Neuron (in vitro differentiated cells): Measurements from ENCODE around the gene CPEB1.
A peak's percentile ranks its signal among the peaks of the same experiment; 100 is the strongest.

Source experiments
- H2AFZ ChIP-seq: one replicate; pipeline ENCODE4 v1.6.1; 2013; ENCODE audit warnings: low read depth, mild to moderate bottlenecking, inconsistent platforms, low read length, moderate library complexity
- H3K27me3 ChIP-seq: one replicate; pipeline ENCODE4 v1.6.1; 2013; ENCODE audit warnings: low read length; ENCODE audit not compliant: insufficient read depth
- H3K36me3 ChIP-seq: one replicate; pipeline ENCODE4 v1.6.1; 2013; ENCODE audit warnings: low read length; ENCODE audit not compliant: insufficient read depth
- H3K4me1 ChIP-seq: one replicate; pipeline ENCODE4 v1.6.1; 2013; ENCODE audit warnings: low read length; ENCODE audit not compliant: insufficient read depth
- H3K4me3 ChIP-seq: 2 replicates; pipeline ENCODE4 v1.5.1; 2013; ENCODE audit warnings: mild to moderate bottlenecking, low read length, moderate library complexity
- H3K9me3 ChIP-seq: one replicate; pipeline ENCODE4 v1.6.1; 2013; ENCODE audit warnings: low read length

Gene CPEB1

GRCh38 chr15:82602195-82602594, 45.0 kb downstream of the CPEB1 start:
- H3K4me3 ChIP-seq = no peak overlapping the region
- H3K9me3 ChIP-seq = no peaks in the 10 kb centered on the region
- no peaks in the 10 kb centered on the region for H3K36me3 ChIP-seq
- H2AFZ ChIP-seq = no peak overlapping the region
- H3K27me3 ChIP-seq = peaks cover 2% of the 10 kb centered on the region
- no peaks in the 10 kb centered on the region for H3K4me1 ChIP-seq

- no peaks in the 10 kb centered on the region for H3K36me3 ChIP-seq
- no peaks in the 10 kb centered on the region for H3K9me3 ChIP-seq
- no peaks in the 10 kb centered on the region for H3K4me1 ChIP-seq
- H3K27me3 ChIP-seq = peaks cover 7% of the 10 kb centered on the region
- no peak overlapping the region for H3K4me3 ChIP-seq
- H2AFZ ChIP-seq = no peak overlapping the region
Measured at GRCh38 chr15:82599862-82600261, 47.3 kb downstream of the CPEB1 start.

- Histone ChIP-seq H2AFZ (no peak overlapping the region), H3K27me3 (peaks cover 9% of the 10 kb centered on the region), H3K9me3 (peaks cover 2% of the 10 kb centered on the region), H3K4me1 (no peaks in the 10 kb centered on the region), H3K36me3 (no peaks in the 10 kb centered on the region), H3K4me3 (no peak overlapping the region)
Measured at GRCh38 chr15:82597815-82598214, 49.3 kb downstream of the CPEB1 start.

GRCh38 chr15:82595766-82596165, 51.4 kb downstream of the CPEB1 start:
- H3K4me1 ChIP-seq = no peaks in the 10 kb centered on the region
- H3K36me3 ChIP-seq = no peaks in the 10 kb centered on the region
- no peak overlapping the region for H3K4me3 ChIP-seq
- peaks cover 2% of the 10 kb centered on the region for H3K9me3 ChIP-seq
- H3K27me3 ChIP-seq = peaks cover 10% of the 10 kb centered on the region
- no peak overlapping the region for H2AFZ ChIP-seq

GRCh38 chr15:82595203-82595602, 52.0 kb downstream of the CPEB1 start:
- H2AFZ ChIP-seq = no peak overlapping the region
- peaks cover 2% of the 10 kb centered on the region for H3K9me3 ChIP-seq
- H3K36me3 ChIP-seq = no peaks in the 10 kb centered on the region
- peaks cover 14% of the 10 kb centered on the region for H3K27me3 ChIP-seq
- no peaks in the 10 kb centered on the region for H3K4me1 ChIP-seq
- no peak overlapping the region for H3K4me3 ChIP-seq

GRCh38 chr15:82587805-82588204, 59.4 kb downstream of the CPEB1 start:
- peaks cover 8% of the 10 kb centered on the region for H3K27me3 ChIP-seq
- no peak overlapping the region for H3K4me3 ChIP-seq
- H3K4me1 ChIP-seq = no peaks in the 10 kb centered on the region
- no peaks in the 10 kb centered on the region for H3K36me3 ChIP-seq
- H3K9me3 ChIP-seq = no peaks in the 10 kb centered on the region
- H2AFZ ChIP-seq = no peak overlapping the region

- H3K9me3 ChIP-seq = no peaks in the 10 kb centered on the region
- H2AFZ ChIP-seq = no peak overlapping the region
- H3K4me3 ChIP-seq = no peak overlapping the region
- H3K4me1 ChIP-seq = no peaks in the 10 kb centered on the region
- H3K36me3 ChIP-seq = no peaks in the 10 kb centered on the region
- peaks cover 9% of the 10 kb centered on the region for H3K27me3 ChIP-seq
Measured at GRCh38 chr15:82585072-82585471, 62.1 kb downstream of the CPEB1 start.

GRCh38 chr15:82580713-82581112, 66.5 kb downstream of the CPEB1 start:
- Histone ChIP-seq H3K27me3 (peaks cover 9% of the 10 kb centered on the region), H3K4me1 (no peaks in the 10 kb centered on the region), H3K36me3 (no peaks in the 10 kb centered on the region), H3K9me3 (no peaks in the 10 kb centered on the region), H2AFZ (no peak overlapping the region), H3K4me3 (no peak overlapping the region)

- Histone ChIP-seq H3K27me3 (peaks cover 10% of the 10 kb centered on the region), H3K4me3 (no peak overlapping the region), H3K9me3 (no peaks in the 10 kb centered on the region), H3K4me1 (peaks cover 14% of the 10 kb centered on the region), H3K36me3 (no peaks in the 10 kb centered on the region), H2AFZ (no peak overlapping the region)
Measured at GRCh38 chr15:82575335-82575734, 71.8 kb downstream of the CPEB1 start.

- Histone ChIP-seq H3K27me3 (peaks cover 10% of the 10 kb centered on the region), H3K36me3 (no peaks in the 10 kb centered on the region), H3K9me3 (no peaks in the 10 kb centered on the region), H2AFZ (no peak overlapping the region), H3K4me3 (no peak overlapping the region), H3K4me1 (peaks cover 15% of the 10 kb centered on the region)
Measured at GRCh38 chr15:82572986-82573385, 74.2 kb downstream of the CPEB1 start.

GRCh38 chr15:82572311-82572710, 74.9 kb downstream of the CPEB1 start:
- peaks cover 15% of the 10 kb centered on the region for H3K4me1 ChIP-seq
- H3K36me3 ChIP-seq = no peaks in the 10 kb centered on the region
- H2AFZ ChIP-seq = peak overlapping the region; percentile 41
- peaks cover 10% of the 10 kb centered on the region for H3K27me3 ChIP-seq
- no peak overlapping the region for H3K4me3 ChIP-seq
- no peaks in the 10 kb centered on the region for H3K9me3 ChIP-seq

- no peaks in the 10 kb centered on the region for H3K9me3 ChIP-seq
- peak overlapping the region; percentile 41 for H3K4me3 ChIP-seq
- peaks cover 15% of the 10 kb centered on the region for H3K4me1 ChIP-seq
- H2AFZ ChIP-seq = peak overlapping the region; percentile 41
- H3K36me3 ChIP-seq = no peaks in the 10 kb centered on the region
- H3K27me3 ChIP-seq = peaks cover 10% of the 10 kb centered on the region
Measured at GRCh38 chr15:82571722-82572222, 75.4 kb downstream of the CPEB1 start.

GRCh38 chr15:82570721-82571508, 76.2 kb downstream of the CPEB1 start:
- H3K36me3 ChIP-seq = no peaks in the 10 kb centered on the region
- H3K4me3 ChIP-seq = peak overlapping the region; percentile 41
- H3K4me1 ChIP-seq = peaks cover 15% of the 10 kb centered on the region
- no peaks in the 10 kb centered on the region for H3K9me3 ChIP-seq
- peak overlapping the region; percentile 41 for H2AFZ ChIP-seq
- H3K27me3 ChIP-seq = peaks cover 14% of the 10 kb centered on the region

GRCh38 chr15:82569834-82570233, 77.3 kb downstream of the CPEB1 start:
- Histone ChIP-seq H3K4me1 (peaks cover 15% of the 10 kb centered on the region), H2AFZ (no peak overlapping the region), H3K9me3 (no peaks in the 10 kb centered on the region), H3K27me3 (peaks cover 19% of the 10 kb centered on the region), H3K4me3 (no peak overlapping the region), H3K36me3 (no peaks in the 10 kb centered on the region)
